ENCODE measurements around the gene MICU1.

Gene MICU1

GRCh38 chr10:72426986-72427385 is 198.9 kb downstream of the MICU1 start:
- no peak overlapping the region for H3K4me3 ChIP-seq (ENCODE audit: low read depth, low read length)
- TF ChIP-seq CTCF (IDR thresholded peaks at IDR 0.05; ENCODE audit: low read depth, low read length) = no peak

- H3K4me3 ChIP-seq (ENCODE audit: low read depth, low read length) = no peak overlapping the region
- no peak for TF ChIP-seq CTCF (IDR thresholded peaks at IDR 0.05; ENCODE audit: low read depth, low read length)
Measured at GRCh38 chr10:72425133-72425532, 200.7 kb downstream of the MICU1 start.

DNA sequence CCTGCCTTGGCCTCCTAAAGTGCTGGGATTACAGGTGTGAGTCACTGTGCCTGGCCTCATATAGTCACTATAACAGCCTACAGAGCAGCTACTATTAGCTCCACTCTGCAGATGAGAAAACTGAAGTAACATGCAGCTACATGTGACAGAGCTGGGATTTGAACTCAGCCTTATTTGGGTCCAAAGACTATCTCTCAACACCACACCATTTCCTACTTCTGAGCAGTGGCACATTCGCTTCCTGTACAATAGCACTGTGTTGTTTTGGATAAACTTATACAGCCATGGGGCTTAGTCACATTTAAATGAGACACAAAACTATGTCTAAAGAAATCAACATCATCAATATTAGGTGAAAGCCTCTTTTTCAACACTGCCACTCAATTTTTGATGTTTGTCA is 201.3 kb downstream of the MICU1 start:
- H3K4me3 ChIP-seq (ENCODE audit: low read depth, low read length) = no peak overlapping the region
- TF ChIP-seq CTCF (IDR thresholded peaks at IDR 0.05; ENCODE audit: low read depth, low read length) = no peak

- H3K4me3 ChIP-seq (ENCODE audit: low read depth, low read length) = no peak overlapping the region
- no peak for TF ChIP-seq CTCF (IDR thresholded peaks at IDR 0.05; ENCODE audit: low read depth, low read length)
Measured at GRCh38 chr10:72423426-72423825, 202.5 kb downstream of the MICU1 start.

DNA sequence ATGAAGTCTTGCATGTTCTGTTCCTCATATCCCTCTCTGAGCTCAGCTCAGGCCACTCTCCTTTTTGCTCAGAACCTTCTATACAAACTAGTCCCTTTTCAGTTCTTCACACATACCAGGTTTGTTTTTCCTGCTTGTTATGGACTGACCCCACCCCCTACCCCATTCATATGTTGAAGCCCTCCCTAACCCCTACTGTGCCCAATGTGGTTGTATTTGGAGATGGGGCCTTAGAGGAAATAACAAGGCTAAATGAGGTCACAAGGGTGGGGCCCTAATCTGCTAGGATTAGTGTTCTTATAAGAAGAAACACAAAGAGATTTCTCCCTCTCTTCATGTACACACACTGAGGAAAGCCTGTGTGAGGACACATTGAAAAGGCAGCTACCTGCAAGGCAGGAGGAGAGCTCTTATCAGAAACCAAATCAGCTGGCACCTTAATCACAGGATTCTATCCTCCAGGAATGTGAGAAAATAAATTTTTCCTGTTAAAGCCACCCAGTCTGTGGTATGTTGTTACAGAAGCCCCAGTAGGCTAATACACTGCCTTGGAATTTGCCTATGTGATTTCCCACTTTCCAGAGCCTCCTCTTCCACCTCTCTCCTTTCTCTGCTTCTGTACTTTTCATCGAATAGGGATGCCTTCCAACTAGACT is 203.9 kb downstream of the MICU1 start:
- no peak overlapping the region for H3K4me3 ChIP-seq (ENCODE audit: low read depth, low read length)
- no peak for TF ChIP-seq CTCF (IDR thresholded peaks at IDR 0.05; ENCODE audit: low read depth, low read length)

DNA sequence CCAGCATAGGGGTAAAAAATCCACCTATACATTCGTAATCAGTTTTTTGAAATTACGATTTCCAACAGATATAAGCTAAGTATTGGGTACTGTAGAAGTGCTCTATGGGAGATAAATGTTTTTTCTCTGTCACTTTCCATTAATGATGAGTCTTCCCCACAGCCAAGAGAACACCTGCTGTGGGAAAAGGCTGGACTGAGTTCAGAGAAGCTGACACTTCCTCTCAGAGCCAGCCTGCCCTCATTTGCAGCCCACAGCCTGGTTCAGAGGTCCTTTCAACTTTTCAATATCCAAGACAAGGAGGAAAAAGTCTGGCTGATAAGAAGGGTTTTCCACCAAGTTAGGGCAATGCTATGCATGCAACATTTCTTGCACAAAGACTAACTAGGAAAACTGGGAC is 206.6 kb downstream of the MICU1 start:
- no peak for TF ChIP-seq CTCF (IDR thresholded peaks at IDR 0.05; ENCODE audit: low read depth, low read length)
- H3K4me3 ChIP-seq (ENCODE audit: low read depth, low read length) = no peak overlapping the region

- H3K4me3 ChIP-seq (ENCODE audit: low read depth, low read length) = no peak overlapping the region
- no peak for TF ChIP-seq CTCF (IDR thresholded peaks at IDR 0.05; ENCODE audit: low read depth, low read length)
Measured at GRCh38 chr10:72418679-72419078, 207.2 kb downstream of the MICU1 start.
